ENCODE results near the gene ISY1.

The ISY1 gene

DNA sequence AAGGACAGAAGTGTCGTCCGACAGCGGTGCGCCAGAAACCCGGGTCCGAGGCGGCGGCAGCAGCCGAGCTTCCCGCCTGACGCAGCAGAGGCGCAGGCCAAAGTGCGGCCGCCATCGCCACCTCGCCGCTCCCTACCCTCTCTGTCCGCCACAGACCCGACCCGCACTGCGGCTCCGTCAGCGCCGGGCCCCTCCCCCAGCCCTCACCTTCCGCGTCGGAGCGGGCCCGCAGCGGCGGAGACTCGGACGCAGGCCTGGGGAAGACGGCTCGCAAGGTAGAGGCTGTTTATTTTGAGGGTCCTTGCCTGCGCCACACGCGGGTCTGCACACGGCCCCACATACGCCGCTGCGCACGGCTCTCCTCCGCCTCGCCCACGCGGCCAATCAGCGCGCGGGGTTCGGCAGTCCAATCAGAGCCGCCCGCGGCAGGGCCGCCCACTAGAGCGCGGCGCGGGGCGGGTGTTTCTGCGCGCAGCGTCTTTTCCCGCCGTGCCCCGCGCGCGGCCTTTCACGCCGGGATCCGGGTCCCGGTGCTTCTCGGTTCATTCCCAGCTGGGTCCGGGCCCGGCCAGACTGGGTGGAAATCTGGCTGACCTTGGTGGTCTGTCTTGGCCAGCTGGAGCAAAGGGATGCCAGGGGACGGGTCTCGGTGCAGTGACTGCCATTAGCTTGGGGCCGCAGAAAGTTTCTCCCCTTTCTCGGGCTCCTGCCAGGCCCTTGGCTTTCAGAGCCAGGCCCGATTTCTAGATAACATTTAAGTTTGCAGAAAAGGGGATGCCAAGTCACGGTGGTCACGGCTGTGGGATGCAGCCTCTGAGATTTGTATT, 22.9 kb upstream of the ISY1 start, which contains the start of gene CNBP:
Gene CNBP (minus strand): TSS at position 328 of the 827 bp plus-strand sequence. CDS start 12,139 bp downstream, outside the sequence.
- peak; percentile 98 for DNase-seq (ENCODE audit: extremely low spot score)
- no peak for TF ChIP-seq CTCF (IDR thresholded peaks at IDR 0.05; ENCODE audit: control extremely low read depth, extremely low read depth, low read depth, missing control alignments)
- ChIA-PET CTCF (no interaction called here), POLR2A (interaction anchor here (0.5 kb wide), 1 partner anchor 50 kb away, joined by 3 read pairs; no protein-coding TSS in a partner anchor)

GRCh38 chr3:129182390-129183185, 21.7 kb upstream of the ISY1 start:
- no peak for TF ChIP-seq CTCF (IDR thresholded peaks at IDR 0.05; ENCODE audit: control extremely low read depth, extremely low read depth, low read depth, missing control alignments)
- DNase-seq (ENCODE audit: extremely low spot score), result no peak
- CTCF ChIA-PET, result interaction anchor here (3.3 kb wide), 1 partner anchor 20 kb away, joined by 14 read pairs; no protein-coding TSS in a partner anchor
- POLR2A ChIA-PET, result no interaction called here

DNA sequence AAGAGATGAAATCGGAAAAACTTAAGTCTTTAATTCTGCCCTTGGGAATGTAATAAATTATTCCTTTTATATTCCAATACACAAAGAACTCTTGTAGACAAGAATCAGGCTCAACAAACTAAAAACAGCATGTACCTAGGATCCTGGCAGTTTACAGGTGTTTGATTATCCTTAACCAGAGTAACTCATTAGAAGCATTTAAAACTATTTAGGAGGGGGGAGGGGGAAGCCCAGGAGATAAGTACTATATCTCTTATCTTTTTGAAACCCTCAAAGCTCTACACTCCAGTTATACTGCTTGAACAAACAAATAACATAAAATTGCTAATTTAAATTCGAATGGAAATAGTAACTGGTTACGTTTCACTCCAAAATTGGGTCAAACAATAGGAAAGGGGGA, 21.0 kb upstream of the ISY1 start:
- ChIA-PET POLR2A (no interaction called here), CTCF (interaction anchor here (3.3 kb wide), 1 partner anchor 20 kb away, joined by 14 read pairs; no protein-coding TSS in a partner anchor)
- DNase-seq (ENCODE audit: extremely low spot score), result no peak
- TF ChIP-seq CTCF (IDR thresholded peaks at IDR 0.05; ENCODE audit: control extremely low read depth, extremely low read depth, low read depth, missing control alignments), result no peak

- no peak for TF ChIP-seq CTCF (IDR thresholded peaks at IDR 0.05; ENCODE audit: control extremely low read depth, extremely low read depth, low read depth, missing control alignments)
- ChIA-PET CTCF (interaction anchor here (1.0 to 3.3 kb wide), 2 partner anchors 18 to 127 kb away, joined by 4 to 14 read pairs; no protein-coding TSS in a partner anchor), POLR2A (interaction anchor here (1.5 kb wide), 1 partner anchor 19 kb away, joined by 3 read pairs; no protein-coding TSS in a partner anchor)
- no peak for DNase-seq (ENCODE audit: extremely low spot score)
Measured at GRCh38 chr3:129180461-129180860, 19.6 kb upstream of the ISY1 start.

DNA sequence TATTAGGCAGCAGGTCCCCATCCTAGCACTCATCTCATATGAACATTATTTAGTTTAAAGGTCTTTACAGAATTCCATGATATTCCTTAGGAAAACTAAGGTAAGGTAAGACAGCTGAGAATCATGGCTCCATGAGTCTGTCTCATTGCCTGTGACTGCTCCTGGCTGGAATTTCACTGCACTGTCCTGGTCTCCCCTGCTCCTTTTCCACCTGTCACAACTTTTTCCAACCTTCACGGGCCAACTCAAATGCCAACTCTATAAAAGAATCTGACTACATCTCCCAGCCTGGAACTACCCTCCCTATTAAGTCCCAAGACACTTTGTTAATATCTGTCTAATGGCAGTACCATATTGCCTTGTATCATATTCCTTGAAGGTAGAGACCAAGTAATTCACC, 15.2 kb upstream of the ISY1 start:
- ChIA-PET POLR2A (no interaction called here), CTCF (interaction anchor here (1.1 kb wide), 1 partner anchor 70 kb away, joined by 3 read pairs; no protein-coding TSS in a partner anchor)
- DNase-seq (ENCODE audit: extremely low spot score), result no peak
- TF ChIP-seq CTCF (IDR thresholded peaks at IDR 0.05; ENCODE audit: control extremely low read depth, extremely low read depth, low read depth, missing control alignments), result no peak

- TF ChIP-seq CTCF (IDR thresholded peaks at IDR 0.05; ENCODE audit: control extremely low read depth, extremely low read depth, low read depth, missing control alignments), result no peak
- DNase-seq (ENCODE audit: extremely low spot score), result no peak
- POLR2A ChIA-PET, result no interaction called here
- CTCF ChIA-PET, result interaction anchor here (1.5 to 2.0 kb wide), 2 partner anchors 12 to 120 kb away, joined by 3 to 10 read pairs; no protein-coding TSS in a partner anchor
Measured at GRCh38 chr3:129173725-129174124, 12.9 kb upstream of the ISY1 start.
